IMR-90 (cell line): ENCODE results near the gene NECAB2. TPM values are rescaled to one million over a fixed set of nuclear protein-coding genes. Genes with fewer than 3 reads are reported as not detected.

Source experiments
- ATAC-seq: fragments of 200-7000 bp; cut with Tn5 transposase; 2 replicates; pipeline ENCODE4 v1.9.1; 2020; ENCODE audit warnings: low read depth, mild to moderate bottlenecking, moderate library complexity
- BruUV-seq: library from RNA; stranded (reverse); fragments of 400-500 nt; replicated peaks from 2 replicates; lab custom pipeline; 2021; lab: Mats Ljungman, UMichigan
- CTCF ChIA-PET: fragments of 300-600 bp; formaldehyde crosslinking; extraction: SDS; loops from one replicate; lab custom pipeline; 2021; ENCODE audit warnings: antibody characterized with exemption; lab: Yijun Ruan, JAX
- POLR2A ChIA-PET: fragments of 300-600 bp; sonication (Branson Sonifier 250); formaldehyde crosslinking; loops from one replicate; lab custom pipeline; 2022; ENCODE audit warnings: antibody characterized with exemption; ENCODE audit not compliant: unreplicated experiment; lab: Charles Lee
- DNase-seq: peaks from one replicate; pipeline ENCODE4 v3.0.0; 2013
- H2AFZ ChIP-seq: replicated peaks from 2 replicates; pipeline ENCODE3; 2013; ENCODE audit warnings: low read length, mild to moderate bottlenecking; ENCODE audit not compliant: poor library complexity
- H2AK5ac ChIP-seq: 2 replicates; pipeline ENCODE4 v1.6.1; 2013; ENCODE audit warnings: low read depth, low read length, inconsistent platforms
- H2AK9ac ChIP-seq: replicated peaks from 2 replicates; pipeline ENCODE3; 2013; ENCODE audit warnings: mild to moderate bottlenecking, low read depth, low read length, moderate library complexity; ENCODE audit not compliant: poor library complexity
- H2BK120ac ChIP-seq: 2 replicates; pipeline ENCODE4 v1.6.1; 2013; ENCODE audit warnings: low read depth, low read length, inconsistent platforms
- H2BK15ac ChIP-seq: 3 replicates; pipeline ENCODE4 v1.6.1; 2013; ENCODE audit warnings: low read depth, low read length, inconsistent platforms
- H2BK20ac ChIP-seq: 2 replicates; pipeline ENCODE4 v1.6.1; 2013; ENCODE audit warnings: low read depth, mild to moderate bottlenecking, inconsistent platforms, low read length, moderate library complexity
- H2BK5ac ChIP-seq: 2 replicates; pipeline ENCODE4 v1.6.1; 2013; ENCODE audit warnings: mild to moderate bottlenecking, low read depth, low read length, inconsistent platforms; ENCODE audit not compliant: poor library complexity, severe bottlenecking
- H3K14ac ChIP-seq: replicated peaks from 2 replicates; pipeline ENCODE4 v1.6.1; 2013; ENCODE audit warnings: low read depth, low read length, inconsistent platforms
- H3K18ac ChIP-seq: 2 replicates; pipeline ENCODE4 v1.6.1; 2013; ENCODE audit warnings: low read depth, low read length, control low read depth
- H3K23ac ChIP-seq: 2 replicates; pipeline ENCODE4 v1.6.1; 2013; ENCODE audit warnings: low read depth, low read length, inconsistent platforms
- H3K27ac ChIP-seq: 2 replicates; pipeline ENCODE4 v1.5.1; 2013; ENCODE audit warnings: mild to moderate bottlenecking, control low read depth, low read length; ENCODE audit not compliant: insufficient read depth
- H3K27me3 ChIP-seq: 2 replicates; pipeline ENCODE4 v1.6.1; 2013; ENCODE audit warnings: low read length; ENCODE audit not compliant: control insufficient read depth, insufficient read depth
- H3K36me3 ChIP-seq: 2 replicates; pipeline ENCODE4 v1.6.1; 2013; ENCODE audit warnings: low read length, mixed read lengths; ENCODE audit not compliant: control insufficient read depth, insufficient read depth
- H3K4ac ChIP-seq: 2 replicates; pipeline ENCODE4 v1.6.1; 2013; ENCODE audit warnings: low read depth, low read length, inconsistent platforms
- H3K4me1 ChIP-seq: 2 replicates; pipeline ENCODE4 v1.6.1; 2013; ENCODE audit warnings: low read length, mixed read lengths; ENCODE audit not compliant: control insufficient read depth, insufficient read depth
- H3K4me2 ChIP-seq: 2 replicates; pipeline ENCODE4 v1.6.1; 2013; ENCODE audit warnings: low read depth, mild to moderate bottlenecking, control low read depth, low read length, moderate library complexity
- H3K4me3 ChIP-seq: 2 replicates; pipeline ENCODE4 v1.5.1; 2013; ENCODE audit warnings: low read depth, mild to moderate bottlenecking, control low read depth, low read length, moderate library complexity; ENCODE audit not compliant: insufficient read depth
- H3K56ac ChIP-seq: 2 replicates; pipeline ENCODE4 v1.6.1; 2013; ENCODE audit warnings: low read length, inconsistent platforms; ENCODE audit not compliant: insufficient read depth; ENCODE audit errors: extremely low read depth
- H3K79me1 ChIP-seq, 2 experiments: 2 replicates each; pipeline ENCODE4 v1.6.1; 2013; ENCODE audit warnings: low read length in 2 of 2, inconsistent platforms in 1 of 2, low read depth in 1 of 2
- H3K9ac ChIP-seq: 2 replicates; pipeline ENCODE4 v1.6.1; 2013; ENCODE audit warnings: low read depth, low read length, control low read depth
- H3K9me1 ChIP-seq: 2 replicates; pipeline ENCODE4 v1.6.1; 2013; ENCODE audit warnings: low read length, inconsistent platforms; ENCODE audit not compliant: insufficient read depth
- H3K9me3 ChIP-seq: 2 replicates; pipeline ENCODE4 v1.6.1; 2013; ENCODE audit warnings: low read length; ENCODE audit not compliant: control insufficient read depth, insufficient read depth
- H4K20me1 ChIP-seq: 2 replicates; pipeline ENCODE4 v1.6.1; 2013; ENCODE audit warnings: low read length, inconsistent platforms; ENCODE audit not compliant: insufficient read depth
- H4K5ac ChIP-seq: 2 replicates; pipeline ENCODE4 v1.6.1; 2013; ENCODE audit warnings: mild to moderate bottlenecking, low read depth, low read length, control low read depth
- H4K8ac ChIP-seq, 2 experiments: 2 replicates each; pipeline ENCODE4 v1.6.1; 2013; ENCODE audit warnings: low read depth in 2 of 2, low read length in 2 of 2, control low read depth in 1 of 2, inconsistent platforms in 1 of 2
- H4K91ac ChIP-seq: 2 replicates; pipeline ENCODE4 v1.6.1; 2013; ENCODE audit warnings: low read depth, low read length, inconsistent platforms; ENCODE audit not compliant: insufficient read depth
- FOS ChIP-seq: fragments of 150-350 bp; IDR thresholded peaks from 2 replicates; pipeline ENCODE4 v1.6.1; 2016; ENCODE audit warnings: low read depth, low read length
- MXI1 ChIP-seq: IDR thresholded peaks from 2 replicates; pipeline ENCODE4 v1.6.1; 2012; ENCODE audit warnings: low read depth, mild to moderate bottlenecking, low read length, moderate library complexity, borderline replicate concordance
- WGBS, 2 experiments: methylation state at CpG; one replicate each; pipeline versions ENCODE4 v1.1.5 to v1.1.7; 2013; ENCODE audit warnings: missing lambda C conversion rate in 2 of 2; ENCODE audit not compliant: insufficient read length in 1 of 2; ENCODE audit errors: extremely low coverage in 2 of 2; 5-methylcytosine and 5-hydroxymethylcytosine counted together
- dilution Hi-C: fragments of 300-500 bp; cut with HindIII; formaldehyde crosslinking; loops from one replicate; pipeline ENCODE4 v1.14.3; 2018; ENCODE audit warnings: low sequenced_read_pairs; ENCODE audit not compliant: unreplicated experiment
- in situ Hi-C: fragments of 300-500 bp; cut with MboI; formaldehyde crosslinking; loops from 3 replicates; pipeline ENCODE4 v1.14.3; 2019; ENCODE audit warnings: low sequenced_read_pairs, inconsistent platforms, mixed read lengths
- intact Hi-C: fragments of 100-400 bp; cut with micrococcal nuclease; formaldehyde crosslinking; loops from 2 replicates; pipeline ENCODE4 v1.10.0; 2022
- polyA plus RNA-seq, 3 experiments: library from polyadenylated mRNA; depleted of rRNA; stranded (reverse); fragments of >200 nt; gene quantifications; 2 replicates each; pipeline ENCODE4 v1.2.3, GENCODE V29; 2012; ENCODE audit warnings: low replicate concordance in 1 of 3
- total RNA-seq: library from RNA; depleted of rRNA; stranded (reverse); fragments of >200 nt; gene quantifications from 2 replicates; pipeline ENCODE4 v1.2.3, GENCODE V29; 2012

The NECAB2 gene
- total and polyA plus RNA-seq, 2 of the 4 experiments (the other 2 are of a cell fraction), result 0.27 TPM; not detected in 1

GRCh38 chr16:83963277-83964119 is 4.5 kb upstream of the NECAB2 start:
- Histone ChIP-seq H4K20me1 (no peaks in the 10 kb centered on the region; the same call in 1 of the 2 replicates), H2AFZ (no peak overlapping the region), H3K56ac (no peak overlapping the region), H4K5ac (no peak overlapping the region), H3K27ac (no peak overlapping the region), H2BK5ac (no peak overlapping the region), H3K36me3 (peaks cover 40% of the 10 kb centered on the region), H2AK9ac (no peak overlapping the region), H4K8ac (no peak overlapping the region), H3K4me3 (no peak overlapping the region), H4K91ac (no peak overlapping the region), H3K79me1 (no peaks in the 10 kb centered on the region), H3K9ac (no peak overlapping the region), H3K18ac (no peak overlapping the region), H3K27me3 (no peaks in the 10 kb centered on the region), H3K9me3 (no peaks in the 10 kb centered on the region), H3K14ac (no peak overlapping the region), H2AK5ac (no peak overlapping the region), H3K4me2 (no peak overlapping the region), H2BK20ac (no peak overlapping the region), H3K4ac (no peak overlapping the region), H3K4me1 (no peaks in the 10 kb centered on the region), H3K9me1 (no peaks in the 10 kb centered on the region; the same call in 1 of the 2 replicates), H2BK120ac (no peak overlapping the region), H3K23ac (no peak overlapping the region), H2BK15ac (no peak overlapping the region)
- DNase-seq, result no peak
- in situ Hi-C loops, result loop anchor here (10.0 to 25.0 kb wide), 2 partner anchors 211 to 524 kb away; no protein-coding TSS in a partner anchor
- dilution Hi-C loops, result no loop called here
- TF ChIP-seq FOS (no peak), MXI1 (no peak)
- POLR2A ChIA-PET, result no interaction called here
- WGBS, 2 experiments, result 87% methylated on average over 11 of the region's 22 CpGs; no CpG with 5 or more reads in 1 of the 2 experiments
- no TSS peak for BruUV-seq
- CTCF ChIA-PET, result interaction anchor here (1.0 kb wide), 1 partner anchor 102 kb away, joined by 3 read pairs; no protein-coding TSS in a partner anchor
- intact Hi-C loops, result no loop called here
- no peak for ATAC-seq
